ENCODE measurements around the gene SEM1. TPM values are rescaled to one million over a fixed set of nuclear protein-coding genes. Genes with fewer than 3 reads are reported as not detected.

Gene SEM1
- polyA plus RNA-seq, 1 donor (not counting 4 experiments of a cell fraction or from before 2014, with no cell fraction given) = 180 TPM

DNA sequence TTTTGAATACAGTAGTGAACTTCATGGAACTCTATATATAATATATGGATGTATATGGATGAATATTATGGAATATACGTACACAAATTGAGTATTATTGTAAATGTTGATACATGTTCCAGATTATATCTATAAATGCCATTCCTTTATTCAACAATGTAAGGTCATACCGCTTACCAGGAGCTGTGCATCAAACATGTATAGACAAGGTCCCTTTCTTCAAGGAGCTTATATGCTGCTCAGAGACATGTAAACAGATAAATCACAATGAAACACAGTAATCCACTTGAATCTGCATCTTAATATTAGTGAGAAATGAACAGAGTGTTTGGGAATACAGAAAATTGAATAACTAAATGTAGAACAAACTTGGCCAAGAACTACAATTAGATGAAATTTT, 898 bp upstream of the SEM1 start:
- H3K27ac ChIP-seq (ENCODE audit: control insufficient read depth, insufficient read depth, low read length) = peak overlapping the region; percentile 93
- H3K4me2 ChIP-seq (ENCODE audit: control insufficient read depth, extremely low read depth, insufficient read depth, low read depth, low read length) = peak overlapping the region; percentile 79
- peak overlapping the region in 1 of 3 experiments; percentile 81 for H3K4me3 ChIP-seq (ENCODE audit: control insufficient read depth in 2 of 3, extremely low read depth in 1 of 3, insufficient read depth in 2 of 3, low read depth in 1 of 3, low read length in 3 of 3)
- H3K9me1 ChIP-seq (ENCODE audit: control insufficient read depth, extremely low read depth, insufficient read depth, low read length) = no peaks in the 10 kb centered on the region
- FAIRE-seq = no peak
- H2AFZ ChIP-seq (ENCODE audit: control insufficient read depth, low read length) = peak overlapping the region; percentile 96
- H3K9me3 ChIP-seq (ENCODE audit: control insufficient read depth, low read depth, low read length) = no peaks in the 10 kb centered on the region
- peaks cover 38% of the 10 kb centered on the region for H3K79me2 ChIP-seq (ENCODE audit: control insufficient read depth, insufficient read depth, low read length)
- TF ChIP-seq EZH2 (IDR thresholded peaks at IDR 0.05; ENCODE audit: low read length) = no peak
- TF ChIP-seq, protein P1, sequence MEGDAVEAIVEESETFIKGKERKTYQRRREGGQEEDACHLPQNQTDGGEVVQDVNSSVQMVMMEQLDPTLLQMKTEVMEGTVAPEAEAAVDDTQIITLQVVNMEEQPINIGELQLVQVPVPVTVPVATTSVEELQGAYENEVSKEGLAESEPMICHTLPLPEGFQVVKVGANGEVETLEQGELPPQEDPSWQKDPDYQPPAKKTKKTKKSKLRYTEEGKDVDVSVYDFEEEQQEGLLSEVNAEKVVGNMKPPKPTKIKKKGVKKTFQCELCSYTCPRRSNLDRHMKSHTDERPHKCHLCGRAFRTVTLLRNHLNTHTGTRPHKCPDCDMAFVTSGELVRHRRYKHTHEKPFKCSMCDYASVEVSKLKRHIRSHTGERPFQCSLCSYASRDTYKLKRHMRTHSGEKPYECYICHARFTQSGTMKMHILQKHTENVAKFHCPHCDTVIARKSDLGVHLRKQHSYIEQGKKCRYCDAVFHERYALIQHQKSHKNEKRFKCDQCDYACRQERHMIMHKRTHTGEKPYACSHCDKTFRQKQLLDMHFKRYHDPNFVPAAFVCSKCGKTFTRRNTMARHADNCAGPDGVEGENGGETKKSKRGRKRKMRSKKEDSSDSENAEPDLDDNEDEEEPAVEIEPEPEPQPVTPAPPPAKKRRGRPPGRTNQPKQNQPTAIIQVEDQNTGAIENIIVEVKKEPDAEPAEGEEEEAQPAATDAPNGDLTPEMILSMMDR (optimal IDR thresholded peaks at IDR 0.05 in 1 of 3, IDR thresholded peaks at IDR 0.05 in 1 of 3, conservative IDR thresholded peaks at IDR 0.05 in 1 of 3; ENCODE audit: extremely low read depth in 1 of 3, insufficient read depth in 2 of 3, low read length in 3 of 3) = no peak
- no peak for DNase-seq (ENCODE audit: low read depth, low spot score)
- H3K4me1 ChIP-seq (ENCODE audit: control insufficient read depth, extremely low read depth, insufficient read depth, low read length) = peaks cover 21% of the 10 kb centered on the region
- dilution Hi-C loops (cut with MboI; ENCODE audit: extremely low pct_ligation_motif_present, low sequenced_read_pairs) = no loop called here
- H3K9ac ChIP-seq (ENCODE audit: control insufficient read depth, extremely low read depth, insufficient read depth, low read length) = no peak overlapping the region
- no peaks in the 10 kb centered on the region for H3K36me3 ChIP-seq (ENCODE audit: control insufficient read depth in 2 of 2, extremely low read depth in 1 of 2, insufficient read depth in 2 of 2, low read length in 2 of 2)
- H3K27me3 ChIP-seq (ENCODE audit: control insufficient read depth, extremely low read depth, insufficient read depth, low read length) = no peaks in the 10 kb centered on the region
- H4K20me1 ChIP-seq (ENCODE audit: control insufficient read depth, extremely low read depth, insufficient read depth, low read length) = peaks cover 2% of the 10 kb centered on the region

DNA sequence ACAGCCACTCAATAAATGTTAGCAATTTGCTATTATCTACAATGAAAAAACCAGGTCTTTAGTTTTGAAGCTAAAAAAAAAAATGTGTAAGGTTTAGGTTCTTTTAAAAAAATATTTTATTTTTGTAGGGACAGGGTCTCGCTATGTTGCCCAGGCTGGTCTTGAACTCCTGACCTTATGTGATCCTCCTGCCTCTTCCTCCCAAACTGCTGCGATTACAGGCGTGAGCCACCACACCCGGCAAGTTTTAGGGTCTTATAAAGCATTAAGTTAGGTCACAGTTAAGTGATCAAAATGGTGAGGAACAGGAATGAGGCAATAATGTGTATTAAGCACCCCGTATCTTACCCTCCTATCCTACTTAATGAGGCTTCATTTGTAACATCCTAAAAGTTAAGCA, 774 bp downstream of the SEM1 start:
- no peak for DNase-seq (ENCODE audit: low read depth, low spot score)
- peak overlapping the region; percentile 89 for H3K4me2 ChIP-seq (ENCODE audit: control insufficient read depth, extremely low read depth, insufficient read depth, low read depth, low read length)
- peak overlapping the region; percentile 90 for H2AFZ ChIP-seq (ENCODE audit: control insufficient read depth, low read length)
- H3K79me2 ChIP-seq (ENCODE audit: control insufficient read depth, insufficient read depth, low read length) = peaks cover 50% of the 10 kb centered on the region
- peaks cover 2% of the 10 kb centered on the region for H4K20me1 ChIP-seq (ENCODE audit: control insufficient read depth, extremely low read depth, insufficient read depth, low read length)
- dilution Hi-C loops (cut with MboI; ENCODE audit: extremely low pct_ligation_motif_present, low sequenced_read_pairs) = no loop called here
- no peaks in the 10 kb centered on the region for H3K9me3 ChIP-seq (ENCODE audit: control insufficient read depth, low read depth, low read length)
- peaks cover 21% of the 10 kb centered on the region for H3K4me1 ChIP-seq (ENCODE audit: control insufficient read depth, extremely low read depth, insufficient read depth, low read length)
- no peaks in the 10 kb centered on the region for H3K27me3 ChIP-seq (ENCODE audit: control insufficient read depth, extremely low read depth, insufficient read depth, low read length)
- no peak for FAIRE-seq
- peak overlapping the region; percentile 93 for H3K27ac ChIP-seq (ENCODE audit: control insufficient read depth, insufficient read depth, low read length)
- no peaks in the 10 kb centered on the region for H3K9me1 ChIP-seq (ENCODE audit: control insufficient read depth, extremely low read depth, insufficient read depth, low read length)
- H3K4me3 ChIP-seq (ENCODE audit: control insufficient read depth in 2 of 3, extremely low read depth in 1 of 3, insufficient read depth in 2 of 3, low read depth in 1 of 3, low read length in 3 of 3) = peak overlapping the region; percentile 50 to 95 (median 81)
- H3K9ac ChIP-seq (ENCODE audit: control insufficient read depth, extremely low read depth, insufficient read depth, low read length) = peak overlapping the region; percentile 92
- no peak for TF ChIP-seq EZH2 (IDR thresholded peaks at IDR 0.05; ENCODE audit: low read length)
- TF ChIP-seq, protein P1 (optimal IDR thresholded peaks at IDR 0.05 in 1 of 3, IDR thresholded peaks at IDR 0.05 in 1 of 3, conservative IDR thresholded peaks at IDR 0.05 in 1 of 3; ENCODE audit: extremely low read depth in 1 of 3, insufficient read depth in 2 of 3, low read length in 3 of 3) = no peak
- H3K36me3 ChIP-seq (ENCODE audit: control insufficient read depth in 2 of 2, extremely low read depth in 1 of 2, insufficient read depth in 2 of 2, low read length in 2 of 2) = no peaks in the 10 kb centered on the region

Data from keratinocyte (primary cell).